ENCODE data around the gene HIPK2.

DNA sequence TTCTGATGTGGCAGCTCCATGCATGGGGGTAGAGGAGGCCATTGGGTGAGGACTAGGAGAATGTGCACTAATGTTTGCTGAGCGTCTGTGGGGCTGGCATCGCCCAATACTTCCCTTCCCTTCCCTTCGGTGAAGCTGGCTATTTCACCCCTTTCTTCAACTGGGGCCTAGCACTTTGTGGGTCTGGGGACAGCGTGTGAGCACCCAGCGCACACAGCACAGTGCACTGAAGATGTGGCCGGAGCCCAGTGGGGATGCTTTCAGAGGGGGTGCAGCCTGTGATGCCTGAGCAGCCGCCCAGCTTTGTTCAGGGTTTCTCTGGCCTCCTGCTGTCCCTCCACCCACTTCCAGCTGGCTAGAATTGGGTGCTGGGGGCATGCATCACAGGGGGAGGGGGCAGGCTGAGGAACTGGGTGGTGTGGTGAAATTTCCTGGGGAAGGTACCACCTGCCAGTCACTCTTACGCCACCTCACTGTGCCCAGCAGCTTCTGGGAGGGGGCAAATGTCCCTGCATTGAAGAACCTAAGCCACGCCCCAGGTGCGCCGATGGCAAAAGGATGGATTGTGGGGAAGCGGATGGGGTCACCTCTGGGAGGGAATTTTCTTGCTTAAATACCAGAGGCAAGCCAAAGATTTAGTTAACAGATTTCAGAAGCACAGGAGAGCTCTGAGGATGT is 208.8 kb downstream of the HIPK2 start:
- TF ChIP-seq POLR2A (IDR thresholded peaks at IDR 0.05; ENCODE audit: low read depth, low read length) (no peak), POLR2AphosphoS5 (IDR thresholded peaks at IDR 0.05; ENCODE audit: low read depth, low read length) (no peak)
